Measurements from ENCODE around the gene YPEL2. TPM values are rescaled to one million over a fixed set of nuclear protein-coding genes. Genes with fewer than 3 reads are reported as not detected.

Gene YPEL2
- total RNA-seq, 4 donors from 2014 or later = 35.5 to 47.1 (median 40.6) TPM

DNA sequence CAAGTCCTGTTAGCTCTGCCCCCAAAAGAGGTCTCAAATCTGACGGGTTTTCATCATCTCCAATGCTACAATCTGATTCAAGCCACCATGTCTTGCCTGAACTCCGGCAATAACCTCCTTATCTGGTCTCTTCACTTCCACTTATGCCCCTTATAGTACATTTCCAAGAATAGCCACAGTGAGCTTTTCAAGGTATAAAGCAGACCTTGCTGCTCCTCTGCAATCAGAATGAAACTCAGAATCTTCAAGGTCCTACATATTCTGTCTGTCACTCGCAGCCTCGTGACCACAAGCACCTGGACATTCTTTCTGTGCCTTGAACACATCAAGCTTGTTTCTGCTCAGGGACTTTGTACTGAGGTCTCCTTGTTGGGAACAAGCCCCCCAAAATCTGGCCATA, 84.7 kb downstream of the YPEL2 start:
- Histone ChIP-seq H3K4me3 (no peak overlapping the region), H3K4me1 (peaks cover 0 to 31% (median 3%) of the 10 kb centered on the region in 3 donors), H3K27me3 (no peaks in the 10 kb centered on the region), H3K27ac (no peak overlapping the region), H3K36me3 (no peaks in the 10 kb centered on the region), H3K9me3 (no peaks in the 10 kb centered on the region)
- ATAC-seq = no peak
- WGBS, 2 donors (ENCODE audit: low coverage in 1 of 2) = 90 to 97% methylated on average over 2 to 4 of the region's 4 CpGs
- TF ChIP-seq EP300 (IDR thresholded peaks at IDR 0.05) (no peak), POLR2AphosphoS5 (IDR thresholded peaks at IDR 0.05) (no peak), POLR2A (IDR thresholded peaks at IDR 0.05) (no peak)
- TF ChIP-seq, protein P1, sequence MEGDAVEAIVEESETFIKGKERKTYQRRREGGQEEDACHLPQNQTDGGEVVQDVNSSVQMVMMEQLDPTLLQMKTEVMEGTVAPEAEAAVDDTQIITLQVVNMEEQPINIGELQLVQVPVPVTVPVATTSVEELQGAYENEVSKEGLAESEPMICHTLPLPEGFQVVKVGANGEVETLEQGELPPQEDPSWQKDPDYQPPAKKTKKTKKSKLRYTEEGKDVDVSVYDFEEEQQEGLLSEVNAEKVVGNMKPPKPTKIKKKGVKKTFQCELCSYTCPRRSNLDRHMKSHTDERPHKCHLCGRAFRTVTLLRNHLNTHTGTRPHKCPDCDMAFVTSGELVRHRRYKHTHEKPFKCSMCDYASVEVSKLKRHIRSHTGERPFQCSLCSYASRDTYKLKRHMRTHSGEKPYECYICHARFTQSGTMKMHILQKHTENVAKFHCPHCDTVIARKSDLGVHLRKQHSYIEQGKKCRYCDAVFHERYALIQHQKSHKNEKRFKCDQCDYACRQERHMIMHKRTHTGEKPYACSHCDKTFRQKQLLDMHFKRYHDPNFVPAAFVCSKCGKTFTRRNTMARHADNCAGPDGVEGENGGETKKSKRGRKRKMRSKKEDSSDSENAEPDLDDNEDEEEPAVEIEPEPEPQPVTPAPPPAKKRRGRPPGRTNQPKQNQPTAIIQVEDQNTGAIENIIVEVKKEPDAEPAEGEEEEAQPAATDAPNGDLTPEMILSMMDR (IDR thresholded peaks at IDR 0.05) = no peak

GRCh38 chr17:59417452-59417851, 86.0 kb downstream of the YPEL2 start:
- H3K36me3 ChIP-seq = no peaks in the 10 kb centered on the region
- no peaks in the 10 kb centered on the region for H3K9me3 ChIP-seq
- no peak overlapping the region for H3K27ac ChIP-seq
- H3K4me3 ChIP-seq = no peak overlapping the region
- WGBS, 2 donors (ENCODE audit: low coverage in 1 of 2) = 97 to 100% methylated on average over 5 to 11 of the region's 12 CpGs
- peaks cover 0 to 40% (median 3%) of the 10 kb centered on the region in 3 donors for H3K4me1 ChIP-seq
- no peak for ATAC-seq
- H3K27me3 ChIP-seq = no peaks in the 10 kb centered on the region
- TF ChIP-seq, protein P1 (IDR thresholded peaks at IDR 0.05) = no peak
- TF ChIP-seq POLR2AphosphoS5 (IDR thresholded peaks at IDR 0.05) = no peak

- WGBS, 2 donors (ENCODE audit: low coverage in 1 of 2) = 7 to 25% methylated on average over 2 of the region's 4 CpGs
- peak overlapping the region in 3 of 4 donors; percentile 53 to 59 (median 58) for H3K27ac ChIP-seq
- no peak overlapping the region for H3K4me3 ChIP-seq
- H3K9me3 ChIP-seq = no peaks in the 10 kb centered on the region
- no peaks in the 10 kb centered on the region for H3K36me3 ChIP-seq
- TF ChIP-seq POLR2AphosphoS5 (IDR thresholded peaks at IDR 0.05) = peak; percentile 79
- no peak for TF ChIP-seq POLR2A (IDR thresholded peaks at IDR 0.05)
- no peaks in the 10 kb centered on the region for H3K27me3 ChIP-seq
- ATAC-seq = peak; percentile 64
- peaks cover 3 to 53% (median 3%) of the 10 kb centered on the region in 3 donors for H3K4me1 ChIP-seq
Observed at GRCh38 chr17:59418732-59419166, 87.3 kb downstream of the YPEL2 start.

GRCh38 chr17:59420901-59421300, 89.4 kb downstream of the YPEL2 start:
- WGBS, 2 donors (ENCODE audit: low coverage in 1 of 2) = no CpG with 5 or more reads among the region's 3 CpGs
- Histone ChIP-seq H3K27ac (no peak overlapping the region), H3K36me3 (no peaks in the 10 kb centered on the region), H3K9me3 (no peaks in the 10 kb centered on the region), H3K27me3 (no peaks in the 10 kb centered on the region), H3K4me3 (no peak overlapping the region), H3K4me1 (peaks cover 16 to 75% (median 25%) of the 10 kb centered on the region in 3 donors)
- ATAC-seq = no peak
- TF ChIP-seq POLR2A (IDR thresholded peaks at IDR 0.05) (no peak), POLR2AphosphoS5 (IDR thresholded peaks at IDR 0.05) (no peak), EP300 (IDR thresholded peaks at IDR 0.05) (no peak)
- TF ChIP-seq, protein P1 (IDR thresholded peaks at IDR 0.05) = no peak

DNA sequence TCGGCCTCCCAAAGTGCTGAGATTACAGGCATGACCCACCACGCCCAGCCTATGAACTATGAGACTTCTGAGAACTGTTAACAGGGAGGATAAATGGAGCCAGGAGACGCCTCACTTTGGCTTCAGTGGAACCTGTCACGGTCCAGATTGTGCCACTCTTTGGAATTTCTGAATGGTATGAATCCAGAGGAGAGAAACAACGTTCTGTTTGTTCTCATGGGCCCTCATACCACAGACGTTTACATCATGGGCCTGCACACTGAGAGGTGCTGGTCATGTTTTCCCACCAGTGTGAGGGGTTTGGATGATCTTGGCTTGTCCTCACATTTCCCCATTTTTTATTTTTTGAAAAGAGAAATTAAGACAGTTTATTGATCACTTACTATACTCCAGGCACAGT, 90.3 kb downstream of the YPEL2 start:
- Histone ChIP-seq H3K27ac (no peak overlapping the region), H3K4me1 (peaks cover 19 to 83% (median 30%) of the 10 kb centered on the region in 3 donors), H3K36me3 (no peaks in the 10 kb centered on the region), H3K27me3 (no peaks in the 10 kb centered on the region), H3K9me3 (no peaks in the 10 kb centered on the region), H3K4me3 (no peak overlapping the region)
- WGBS, 2 donors (ENCODE audit: low coverage in 1 of 2) = 58 to 72% methylated on average over 2 to 4 of the region's 6 CpGs
- no peak for ATAC-seq
- TF ChIP-seq, protein P1 (IDR thresholded peaks at IDR 0.05) = no peak
- TF ChIP-seq POLR2A (IDR thresholded peaks at IDR 0.05) = no peak
- TF ChIP-seq POLR2AphosphoS5 (IDR thresholded peaks at IDR 0.05) = peak; percentile 34
- TF ChIP-seq EP300 (IDR thresholded peaks at IDR 0.05) = no peak
